Activated CD4-positive, alpha-beta T cell treated with anti-CD3 and anti-CD28 coated beads for 36 hours (primary cell): ENCODE data around the gene BMS1. TPM values are rescaled to one million over a fixed set of nuclear protein-coding genes. Genes with fewer than 3 reads are reported as not detected.

ENCODE experiments used
- ATAC-seq: fragments of 200-7000 bp; cut with Tn5 transposase; one replicate; pipeline ENCODE4 v1.10.0; 2021; ENCODE audit warnings: mild to moderate bottlenecking, moderate library complexity
- CTCF ChIA-PET: fragments of 350-600 bp; sonication (Branson Sonifier 250); formaldehyde crosslinking; loops from one replicate; lab custom pipeline; 2021; ENCODE audit warnings: antibody characterized with exemption; lab: Charles Lee
- POLR2A ChIA-PET: fragments of 350-600 bp; sonication (Branson Sonifier 250); formaldehyde crosslinking; loops from one replicate; lab custom pipeline; 2021; ENCODE audit warnings: antibody characterized with exemption, inconsistent platforms; lab: Charles Lee
- DNase-seq: peaks from one replicate; pipeline ENCODE4 v3.0.0-alpha.2; 2020
- H3K27ac Mint-ChIP-seq: one replicate; pipeline ENCODE4 v1.8.0; 2021; ENCODE audit warnings: mixed read lengths
- H3K27me3 Mint-ChIP-seq: one replicate; pipeline ENCODE4 v1.8.0; 2021; ENCODE audit warnings: mixed read lengths
- H3K36me3 Mint-ChIP-seq: one replicate; pipeline ENCODE4 v1.8.0; 2021; ENCODE audit warnings: low read depth, mixed read lengths
- H3K4me1 Mint-ChIP-seq: one replicate; pipeline ENCODE4 v1.8.0; 2021; ENCODE audit warnings: mixed read lengths
- H3K4me3 Mint-ChIP-seq: one replicate; pipeline ENCODE4 v1.8.0; 2021; ENCODE audit warnings: mild to moderate bottlenecking, moderate library complexity, mixed read lengths
- H3K9me3 Mint-ChIP-seq: one replicate; pipeline ENCODE4 v1.8.0; 2021; ENCODE audit warnings: low read depth, mixed read lengths
- intact Hi-C, 2 experiments: fragments of 100-400 bp; cut with DNase I in 1 of 2; cut with micrococcal nuclease in 1 of 2; formaldehyde crosslinking; loops; one replicate each; pipeline versions ENCODE4 v1.14.2 to v1.15.1; 2022 to 2024; cut with DNase I, micrococcal nuclease
- total RNA-seq, 2 experiments: library from RNA; stranded (reverse); gene quantifications; one replicate each; pipeline ENCODE4 v1.2.3, GENCODE V29; 2021

Gene BMS1
- total RNA-seq, 2 experiments from 2014 or later, result 26.5 to 30.4 TPM

GRCh38 chr10:42875388-42875755 lies 92.8 kb downstream of the BMS1 start:
- Mint-ChIP-seq H3K4me3 (no peak overlapping the region), H3K27me3 (no peaks in the 10 kb centered on the region), H3K36me3 (no peaks in the 10 kb centered on the region), H3K27ac (no peak overlapping the region), H3K4me1 (no peaks in the 10 kb centered on the region), H3K9me3 (no peaks in the 10 kb centered on the region)
- ATAC-seq (no peak), DNase-seq (no peak)
- CTCF ChIA-PET, result no interaction called here
- POLR2A ChIA-PET, result no interaction called here
- intact Hi-C loops, result no loop called here

DNA sequence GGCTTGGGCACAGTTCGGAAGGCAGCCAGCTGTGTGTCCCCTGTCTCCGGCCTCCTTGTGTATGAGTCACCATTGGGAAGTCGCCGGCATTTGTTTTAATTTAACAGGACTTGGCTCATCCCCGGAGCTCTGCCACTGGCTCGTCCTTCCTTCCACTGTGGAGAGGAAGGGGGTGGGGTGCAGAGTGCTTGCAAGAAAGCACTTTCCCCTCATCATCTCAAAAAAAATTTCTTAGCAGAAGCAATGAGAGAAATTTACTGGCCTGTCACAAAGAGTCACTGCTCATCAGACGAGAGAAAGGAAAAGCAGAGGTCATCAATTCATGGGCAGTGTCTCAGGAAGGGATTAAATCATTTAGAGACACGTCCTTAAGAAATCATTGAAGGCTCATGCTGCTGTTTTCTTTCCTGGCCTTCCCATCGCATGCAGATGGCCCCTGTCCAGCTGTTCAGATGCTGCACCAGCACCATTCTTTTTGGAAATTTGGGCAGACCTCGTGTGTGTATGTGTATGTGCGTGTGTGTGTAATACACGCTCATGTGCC lies 93.3 kb downstream of the BMS1 start:
- no peak overlapping the region for H3K27ac Mint-ChIP-seq
- H3K36me3 Mint-ChIP-seq, result no peaks in the 10 kb centered on the region
- POLR2A ChIA-PET, result no interaction called here
- DNase-seq (no peak), ATAC-seq (no peak)
- intact Hi-C loops, result no loop called here
- H3K27me3 Mint-ChIP-seq, result no peaks in the 10 kb centered on the region
- no peak overlapping the region for H3K4me3 Mint-ChIP-seq
- CTCF ChIA-PET, result no interaction called here
- H3K4me1 Mint-ChIP-seq, result no peaks in the 10 kb centered on the region
- no peaks in the 10 kb centered on the region for H3K9me3 Mint-ChIP-seq

GRCh38 chr10:42876476-42876875 lies 93.9 kb downstream of the BMS1 start:
- intact Hi-C loops, result no loop called here
- Mint-ChIP-seq H3K4me3 (no peak overlapping the region), H3K27ac (no peak overlapping the region), H3K9me3 (peaks cover 3% of the 10 kb centered on the region), H3K27me3 (no peaks in the 10 kb centered on the region), H3K4me1 (no peaks in the 10 kb centered on the region), H3K36me3 (no peaks in the 10 kb centered on the region)
- DNase-seq, result no peak
- ChIA-PET POLR2A (no interaction called here), CTCF (no interaction called here)
- no peak for ATAC-seq

GRCh38 chr10:42876945-42877344 lies 94.3 kb downstream of the BMS1 start:
- H3K4me3 Mint-ChIP-seq, result no peak overlapping the region
- no peaks in the 10 kb centered on the region for H3K27me3 Mint-ChIP-seq
- DNase-seq, result no peak
- ChIA-PET CTCF (no interaction called here), POLR2A (no interaction called here)
- intact Hi-C loops, result no loop called here
- no peak for ATAC-seq
- peaks cover 4% of the 10 kb centered on the region for H3K9me3 Mint-ChIP-seq
- H3K27ac Mint-ChIP-seq, result no peak overlapping the region
- H3K4me1 Mint-ChIP-seq, result no peaks in the 10 kb centered on the region
- H3K36me3 Mint-ChIP-seq, result no peaks in the 10 kb centered on the region

DNA sequence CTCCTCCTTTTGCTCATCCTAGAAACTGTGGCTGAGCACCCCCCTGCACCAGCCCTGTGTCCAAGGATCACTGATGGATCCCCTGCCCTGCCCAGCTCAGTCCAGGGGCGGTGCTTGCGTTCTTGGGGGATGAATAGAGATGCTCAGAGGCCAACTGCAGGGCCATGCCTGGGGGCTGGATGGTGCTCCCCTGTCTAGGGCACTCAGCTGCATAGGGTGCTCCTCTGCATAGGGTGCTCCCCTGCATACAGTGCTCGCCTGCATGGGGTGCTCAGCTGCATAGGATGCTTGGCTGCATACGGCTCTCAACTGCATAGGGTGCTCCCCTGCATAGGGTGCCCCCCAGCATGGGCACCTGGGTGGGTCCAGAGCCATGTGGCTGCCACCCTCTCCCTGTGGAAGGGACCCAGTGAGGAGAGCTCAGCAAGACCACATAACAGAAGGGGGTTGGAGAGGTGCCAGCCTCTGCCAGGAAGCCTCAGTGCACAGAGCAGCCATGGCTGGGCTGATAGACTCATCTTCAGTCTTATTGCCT lies 95.0 kb downstream of the BMS1 start:
- Mint-ChIP-seq H3K4me3 (no peak overlapping the region), H3K27me3 (no peaks in the 10 kb centered on the region), H3K36me3 (no peaks in the 10 kb centered on the region), H3K9me3 (peaks cover 10% of the 10 kb centered on the region), H3K27ac (no peak overlapping the region), H3K4me1 (no peaks in the 10 kb centered on the region)
- intact Hi-C loops, result no loop called here
- POLR2A ChIA-PET, result no interaction called here
- DNase-seq (no peak), ATAC-seq (no peak)
- CTCF ChIA-PET, result no interaction called here

DNA sequence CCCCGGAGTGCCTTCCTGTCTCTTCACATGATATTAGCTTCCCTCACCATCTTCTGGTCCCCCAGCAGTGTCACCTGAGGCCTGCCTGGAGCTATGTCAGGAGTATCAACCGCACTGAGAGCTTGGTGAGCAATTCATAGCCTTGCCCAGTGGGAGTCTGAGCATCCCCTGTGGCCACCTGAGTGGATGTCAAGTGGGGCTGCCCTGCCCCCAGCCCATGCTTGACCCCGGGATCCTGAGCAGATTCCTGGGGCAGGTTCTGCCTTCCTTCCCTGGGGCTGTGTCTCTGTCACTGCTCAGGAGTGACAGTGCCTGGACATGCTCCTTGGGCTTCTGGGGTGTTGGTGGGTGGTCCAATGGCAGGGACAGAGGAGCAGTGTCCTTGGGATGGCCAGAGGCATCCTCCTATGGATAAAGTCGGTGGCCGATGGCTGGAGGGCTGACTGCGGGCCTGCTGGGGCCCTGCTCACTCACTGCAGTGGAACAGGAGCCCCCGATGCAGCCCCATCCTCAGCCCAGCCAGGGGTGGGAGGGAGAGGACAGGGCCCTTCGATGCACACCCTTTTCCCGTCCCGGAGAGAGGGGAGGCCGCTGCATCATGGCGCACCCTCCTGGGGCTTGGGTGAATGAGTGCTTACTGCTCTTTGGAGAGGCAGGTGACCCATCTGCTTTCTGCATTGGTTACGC lies 95.7 kb downstream of the BMS1 start:
- Mint-ChIP-seq H3K27me3 (no peaks in the 10 kb centered on the region), H3K27ac (no peak overlapping the region), H3K4me1 (no peaks in the 10 kb centered on the region), H3K4me3 (no peak overlapping the region), H3K36me3 (no peaks in the 10 kb centered on the region), H3K9me3 (peaks cover 14% of the 10 kb centered on the region)
- DNase-seq (no peak), ATAC-seq (no peak)
- ChIA-PET CTCF (no interaction called here), POLR2A (no interaction called here)
- intact Hi-C loops, result no loop called here

- Mint-ChIP-seq H3K27me3 (no peaks in the 10 kb centered on the region), H3K27ac (no peak overlapping the region), H3K4me1 (no peaks in the 10 kb centered on the region), H3K4me3 (no peak overlapping the region), H3K9me3 (peaks cover 14% of the 10 kb centered on the region), H3K36me3 (no peaks in the 10 kb centered on the region)
- CTCF ChIA-PET, result no interaction called here
- intact Hi-C loops, result no loop called here
- POLR2A ChIA-PET, result no interaction called here
- DNase-seq (no peak), ATAC-seq (no peak)
Observed at GRCh38 chr10:42878821-42879195, 96.2 kb downstream of the BMS1 start.

- DNase-seq, result no peak
- no peak overlapping the region for H3K27ac Mint-ChIP-seq
- ChIA-PET POLR2A (no interaction called here), CTCF (no interaction called here)
- intact Hi-C loops, result no loop called here
- ATAC-seq, result no peak
- peaks cover 14% of the 10 kb centered on the region for H3K9me3 Mint-ChIP-seq
- no peaks in the 10 kb centered on the region for H3K36me3 Mint-ChIP-seq
- no peaks in the 10 kb centered on the region for H3K27me3 Mint-ChIP-seq
- H3K4me3 Mint-ChIP-seq, result no peak overlapping the region
- no peaks in the 10 kb centered on the region for H3K4me1 Mint-ChIP-seq
Observed at GRCh38 chr10:42879380-42880254, 97.0 kb downstream of the BMS1 start.

DNA sequence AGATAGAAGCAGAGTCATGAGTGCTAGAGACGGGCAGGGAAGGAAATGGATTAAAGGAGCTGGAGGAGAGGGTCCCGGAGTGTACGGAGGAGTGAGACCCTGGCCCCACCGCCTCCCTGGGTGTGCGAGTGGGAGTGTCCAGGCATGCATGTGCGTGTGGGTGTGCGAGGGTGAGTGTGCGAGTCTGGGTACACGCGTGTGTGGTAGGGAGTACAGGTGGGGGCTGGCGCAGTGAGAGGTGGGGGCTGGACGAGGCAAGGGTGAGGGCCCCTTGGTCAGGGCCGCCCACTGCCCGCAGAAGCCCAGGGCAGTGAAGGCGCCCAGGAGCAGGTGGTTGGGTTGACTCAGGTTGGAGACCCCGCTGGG lies 97.6 kb downstream of the BMS1 start:
- intact Hi-C loops, result no loop called here
- H3K4me3 Mint-ChIP-seq, result no peak overlapping the region
- no peak for ATAC-seq
- peaks cover 14% of the 10 kb centered on the region for H3K9me3 Mint-ChIP-seq
- H3K27ac Mint-ChIP-seq, result no peak overlapping the region
- no peak for DNase-seq
- ChIA-PET POLR2A (no interaction called here), CTCF (no interaction called here)
- no peaks in the 10 kb centered on the region for H3K36me3 Mint-ChIP-seq
- H3K27me3 Mint-ChIP-seq, result no peaks in the 10 kb centered on the region
- H3K4me1 Mint-ChIP-seq, result no peaks in the 10 kb centered on the region

DNA sequence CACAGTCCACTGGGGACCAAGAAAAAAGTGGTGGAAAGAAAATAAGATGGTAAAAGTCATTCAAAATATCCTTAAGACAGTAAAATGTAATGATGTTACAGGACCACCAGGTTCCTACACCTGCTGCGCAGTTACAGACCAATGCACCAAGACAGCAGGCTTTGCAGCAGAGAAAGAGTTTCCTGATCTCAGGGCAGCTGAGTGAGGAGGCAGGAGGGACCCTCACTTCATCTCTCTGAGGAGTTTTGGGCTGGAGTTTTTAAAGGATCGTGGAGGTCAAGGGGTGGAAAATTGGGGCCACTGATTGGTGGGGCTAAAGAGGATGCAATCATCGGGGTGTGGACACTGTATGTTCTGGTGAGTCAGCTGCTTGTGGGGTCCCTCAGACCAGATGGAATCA lies 100.0 kb downstream of the BMS1 start:
- Mint-ChIP-seq H3K9me3 (peaks cover 14% of the 10 kb centered on the region), H3K27me3 (no peaks in the 10 kb centered on the region), H3K36me3 (no peaks in the 10 kb centered on the region), H3K4me3 (no peak overlapping the region), H3K4me1 (no peaks in the 10 kb centered on the region), H3K27ac (no peak overlapping the region)
- no peak for DNase-seq
- no peak for ATAC-seq
- ChIA-PET POLR2A (no interaction called here), CTCF (no interaction called here)
- intact Hi-C loops, result no loop called here
